HCT116 (cell line): ENCODE measurements around the gene PLA2G7. TPM values are rescaled to one million over a fixed set of nuclear protein-coding genes. Genes with fewer than 3 reads are reported as not detected.
"Not testable (repeated sequence)": the region's sequence is repeated elsewhere in the genome, so short reads cannot be mapped to it uniquely, and the experiment has no call there.

Source experiments
- ATAC-seq: fragments of 200-7000 bp; cut with Tn5 transposase; 2 replicates; pipeline ENCODE4 v1.9.1; 2020; ENCODE audit warnings: mild to moderate bottlenecking, moderate library complexity
- BruUV-seq: library from RNA; stranded (reverse); fragments of 400-500 nt; replicated peaks from 2 replicates; lab custom pipeline; 2021; lab: Mats Ljungman, UMichigan
- CTCF ChIA-PET: fragments of 300-600 bp; sonication (Branson Sonifier 250); formaldehyde crosslinking; loops from one replicate; lab custom pipeline; 2021; ENCODE audit warnings: antibody characterized with exemption; lab: Charles Lee
- POLR2A ChIA-PET: fragments of 300-600, 350-600 bp; sonication (Branson Sonifier 250); formaldehyde crosslinking; loops from one replicate; lab custom pipeline; 2021; ENCODE audit warnings: antibody characterized with exemption; lab: Charles Lee
- RAD21 ChIA-PET, 2 experiments: fragments of 300-600 bp; sonication (Branson Sonifier 250); formaldehyde crosslinking; loops; one replicate each; lab custom pipeline; 2023; ENCODE audit warnings: low total read pairs in 2 of 2; ENCODE audit not compliant: uncharacterized antibody in 2 of 2, unreplicated experiment in 2 of 2, low non-redundant PET in 1 of 2; lab: Charles Lee
- DNase-seq: peaks from one replicate; pipeline ENCODE4 v3.0.0-alpha.2; 2010; ENCODE audit warnings: low read depth, low spot score
- H2AFZ ChIP-seq: fragments of 200-600 bp; shearing (Covaris generic), sonication (generic); 2 replicates; pipeline ENCODE4 v1.6.1; 2017; ENCODE audit warnings: low read depth, mixed run types, mixed read lengths, antibody characterized with exemption, low read length; ENCODE audit not compliant: poor library complexity, severe bottlenecking
- H3K27ac ChIP-seq: 2 replicates; pipeline ENCODE4 v1.5.1; 2012; ENCODE audit warnings: low read depth, low read length
- H3K27me3 ChIP-seq: fragments of 200-600 bp; sonication (generic); 2 replicates; pipeline ENCODE4 v1.6.1; 2016; ENCODE audit warnings: mixed run types, low read length, mixed read lengths; ENCODE audit not compliant: insufficient read depth
- H3K36me3 ChIP-seq, 2 experiments: fragments of 200-500 bp in 1 of 2; fragments of 200-600 bp in 1 of 2; sonication (Bioruptor generic) in 1 of 2; sonication (generic) in 1 of 2; 2 replicates each; pipeline versions ENCODE4 v1.5.1 to v1.6.1; 2014 to 2016; ENCODE audit warnings: low read length in 2 of 2, inconsistent platforms in 1 of 2, mixed read lengths in 1 of 2, mixed run types in 1 of 2; ENCODE audit not compliant: insufficient read depth in 2 of 2, control insufficient read depth in 1 of 2
- H3K4me1 ChIP-seq, 2 experiments: fragments of 200-600 bp in 1 of 2; sonication (generic) in 1 of 2; 2 replicates each; pipeline versions ENCODE4 v1.5.1 to v1.6.1; 2012 to 2017; ENCODE audit warnings: low read length in 2 of 2, inconsistent platforms in 1 of 2, mild to moderate bottlenecking in 1 of 2, mixed read lengths in 1 of 2, mixed run types in 1 of 2, moderate library complexity in 1 of 2; ENCODE audit not compliant: insufficient read depth in 2 of 2, control insufficient read depth in 1 of 2
- H3K4me2 ChIP-seq: fragments of 200-600 bp; sonication (generic); 2 replicates; pipeline ENCODE4 v1.6.1; 2017; ENCODE audit warnings: mixed run types, low read length, mixed read lengths
- H3K4me3 ChIP-seq, 2 experiments: fragments of 200-600 bp in 1 of 2; sonication (generic) in 1 of 2; replicated peaks in 1 of 2; 2 replicates each; pipeline ENCODE4 v1.5.1; 2011 to 2016; ENCODE audit warnings: low read length in 2 of 2, control low read depth in 1 of 2, low read depth in 1 of 2, mild to moderate bottlenecking in 1 of 2, mixed read lengths in 1 of 2, mixed run types in 1 of 2
- H3K79me2 ChIP-seq: fragments of 200-600 bp; sonication (generic); 2 replicates; pipeline ENCODE4 v1.6.1; 2017; ENCODE audit warnings: mild to moderate bottlenecking, mixed run types, low read length, moderate library complexity, mixed read lengths; ENCODE audit not compliant: insufficient read depth
- H3K9ac ChIP-seq: fragments of 200-600 bp; sonication (generic); 2 replicates; pipeline ENCODE4 v1.6.1; 2016; ENCODE audit warnings: low read length, mixed read lengths
- H3K9me2 ChIP-seq: fragments of 200-600 bp; sonication (generic), shearing (Covaris generic); 2 replicates; pipeline ENCODE4 v1.6.1; 2017; ENCODE audit warnings: mixed run types, mild to moderate bottlenecking, moderate library complexity; ENCODE audit not compliant: insufficient read depth
- H3K9me3 ChIP-seq, 2 experiments: fragments of 200-500 bp in 1 of 2; fragments of 200-600 bp in 1 of 2; sonication (Bioruptor generic) in 1 of 2; sonication (generic) in 1 of 2; 2 replicates each; pipeline ENCODE4 v1.6.1; 2014 to 2017; ENCODE audit warnings: low read length in 2 of 2, mixed read lengths in 2 of 2, inconsistent platforms in 1 of 2, low read depth in 1 of 2, mild to moderate bottlenecking in 1 of 2, mixed run types in 1 of 2, moderate library complexity in 1 of 2; ENCODE audit not compliant: control insufficient read depth in 1 of 2, insufficient read depth in 1 of 2
- H4K20me1 ChIP-seq: fragments of 200-600 bp; sonication (generic), shearing (Covaris generic); 2 replicates; pipeline ENCODE4 v1.6.1; 2017; ENCODE audit warnings: mixed run types, mild to moderate bottlenecking, moderate library complexity; ENCODE audit not compliant: insufficient read depth
- CEBPB ChIP-seq: IDR thresholded peaks from 2 replicates; pipeline ENCODE4 v1.6.1; 2012; ENCODE audit warnings: low read depth
- EGR1 ChIP-seq: IDR thresholded peaks from 2 replicates; pipeline ENCODE4 v1.6.1; 2012; ENCODE audit warnings: low read depth
- ELF1 ChIP-seq: IDR thresholded peaks from 2 replicates; pipeline ENCODE4 v1.6.1; 2012; ENCODE audit warnings: low read depth, borderline replicate concordance
- JUND ChIP-seq: IDR thresholded peaks from 2 replicates; pipeline ENCODE4 v1.6.1; 2012
- SRF ChIP-seq: IDR thresholded peaks from 2 replicates; pipeline ENCODE4 v1.6.1; 2012; ENCODE audit warnings: low read depth
- TCF7L2 ChIP-seq: IDR thresholded peaks from 2 replicates; pipeline ENCODE4 v1.7.0; 2011; ENCODE audit warnings: borderline replicate concordance, inconsistent platforms; ENCODE audit not compliant: insufficient read depth, insufficient read length; ENCODE audit errors: extremely low read depth
- YY1 ChIP-seq: IDR thresholded peaks from 2 replicates; pipeline ENCODE4 v1.6.1; 2011; ENCODE audit warnings: low read length, low read depth, moderate library complexity, mild to moderate bottlenecking; ENCODE audit not compliant: insufficient replicate concordance; ENCODE audit errors: extremely low read depth
- ZNF274 ChIP-seq: fragments of 200-500 bp; sonication (Bioruptor generic); IDR thresholded peaks from 2 replicates; pipeline ENCODE4 v1.6.1; 2014; ENCODE audit warnings: mild to moderate bottlenecking, low read depth, low read length, inconsistent platforms
- intact Hi-C: fragments of 100-400 bp; cut with micrococcal nuclease; formaldehyde crosslinking; loops from 2 replicates; pipeline ENCODE4 v1.10.0; 2022
- total RNA-seq: library from RNA; stranded (reverse); gene quantifications from one replicate; pipeline ENCODE4 v1.2.1, GENCODE V29; 2021; ENCODE audit not compliant: unreplicated experiment
- TF ChIP-seq, protein P1 (sequence below): IDR thresholded peaks from 2 replicates; pipeline ENCODE4 v1.6.1; 2012; ENCODE audit warnings: low read depth
- TF ChIP-seq, protein P2 (sequence below), 3 experiments: fragments of 200-600 bp in 1 of 3; sonication (generic) in 1 of 3; IDR thresholded peaks in 2 of 3; conservative IDR thresholded peaks in 1 of 3; 2 replicates each; pipeline ENCODE4 v1.5.1; 2012 to 2017; ENCODE audit warnings: low read depth in 2 of 3, low read length in 2 of 3, antibody characterized with exemption in 1 of 3, borderline replicate concordance in 1 of 3, control low read depth in 1 of 3, mild to moderate bottlenecking in 1 of 3, mixed read lengths in 1 of 3, mixed run types in 1 of 3, moderate library complexity in 1 of 3; ENCODE audit not compliant: insufficient read depth in 1 of 3
- TF ChIP-seq, protein P3 (sequence below): IDR thresholded peaks from 2 replicates; pipeline ENCODE4 v1.6.1; 2012

PLA2G7 gene
- total RNA-seq, 1 experiment from 2014 or later: 2.8 TPM

DNA sequence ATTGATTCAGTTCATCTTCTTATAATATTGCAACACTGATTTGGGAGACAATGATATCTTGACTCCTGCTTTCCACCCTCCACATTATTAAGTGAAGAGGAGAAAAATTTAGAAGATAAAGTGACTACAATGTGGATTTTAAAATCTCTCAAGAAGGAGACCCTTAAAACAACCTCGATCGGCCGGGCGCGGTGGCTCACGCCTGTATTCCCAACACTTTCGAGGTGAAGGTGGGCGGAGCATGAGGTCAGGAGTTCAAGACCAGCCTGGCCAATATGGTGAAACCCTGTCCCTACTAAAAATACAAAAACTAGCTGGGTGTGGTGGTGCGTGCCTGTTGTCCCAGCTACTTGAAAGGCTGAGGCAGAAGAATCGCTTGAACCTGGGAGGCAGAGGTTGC is 29.1 kb upstream of the PLA2G7 start:
- BruUV-seq, H3K4me1 ChIP-seq, H3K9me3 ChIP-seq, H3K79me2 ChIP-seq, H4K20me1 ChIP-seq, intact Hi-C loops, H3K4me3 ChIP-seq, H3K27me3 ChIP-seq, RAD21 ChIA-PET, H3K9ac ChIP-seq, H3K9me2 ChIP-seq, CTCF ChIA-PET, H3K27ac ChIP-seq, H3K4me2 ChIP-seq, POLR2A ChIA-PET, H3K36me3 ChIP-seq, DNase-seq, ATAC-seq, H2AFZ ChIP-seq: not testable (repeated sequence)

DNA sequence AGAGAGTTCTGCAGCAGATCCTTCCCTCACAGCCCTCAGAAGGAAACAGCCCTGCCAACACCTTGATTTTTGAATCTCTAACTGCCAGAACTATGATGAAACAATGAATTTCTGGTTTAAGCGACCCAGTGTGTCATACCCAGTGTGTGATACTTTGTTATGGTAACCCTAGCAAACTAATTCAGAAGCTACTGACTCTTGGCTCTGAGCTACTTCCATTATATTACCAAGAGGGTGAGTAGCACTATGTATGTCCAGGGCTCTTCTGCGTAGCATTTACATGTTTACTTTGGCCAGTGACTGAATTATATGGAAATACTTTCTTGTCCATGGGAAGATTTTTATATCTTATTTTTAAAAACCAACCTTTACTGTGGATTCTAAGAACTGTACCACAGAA is 28.3 kb upstream of the PLA2G7 start:
- TF ChIP-seq, protein P1, sequence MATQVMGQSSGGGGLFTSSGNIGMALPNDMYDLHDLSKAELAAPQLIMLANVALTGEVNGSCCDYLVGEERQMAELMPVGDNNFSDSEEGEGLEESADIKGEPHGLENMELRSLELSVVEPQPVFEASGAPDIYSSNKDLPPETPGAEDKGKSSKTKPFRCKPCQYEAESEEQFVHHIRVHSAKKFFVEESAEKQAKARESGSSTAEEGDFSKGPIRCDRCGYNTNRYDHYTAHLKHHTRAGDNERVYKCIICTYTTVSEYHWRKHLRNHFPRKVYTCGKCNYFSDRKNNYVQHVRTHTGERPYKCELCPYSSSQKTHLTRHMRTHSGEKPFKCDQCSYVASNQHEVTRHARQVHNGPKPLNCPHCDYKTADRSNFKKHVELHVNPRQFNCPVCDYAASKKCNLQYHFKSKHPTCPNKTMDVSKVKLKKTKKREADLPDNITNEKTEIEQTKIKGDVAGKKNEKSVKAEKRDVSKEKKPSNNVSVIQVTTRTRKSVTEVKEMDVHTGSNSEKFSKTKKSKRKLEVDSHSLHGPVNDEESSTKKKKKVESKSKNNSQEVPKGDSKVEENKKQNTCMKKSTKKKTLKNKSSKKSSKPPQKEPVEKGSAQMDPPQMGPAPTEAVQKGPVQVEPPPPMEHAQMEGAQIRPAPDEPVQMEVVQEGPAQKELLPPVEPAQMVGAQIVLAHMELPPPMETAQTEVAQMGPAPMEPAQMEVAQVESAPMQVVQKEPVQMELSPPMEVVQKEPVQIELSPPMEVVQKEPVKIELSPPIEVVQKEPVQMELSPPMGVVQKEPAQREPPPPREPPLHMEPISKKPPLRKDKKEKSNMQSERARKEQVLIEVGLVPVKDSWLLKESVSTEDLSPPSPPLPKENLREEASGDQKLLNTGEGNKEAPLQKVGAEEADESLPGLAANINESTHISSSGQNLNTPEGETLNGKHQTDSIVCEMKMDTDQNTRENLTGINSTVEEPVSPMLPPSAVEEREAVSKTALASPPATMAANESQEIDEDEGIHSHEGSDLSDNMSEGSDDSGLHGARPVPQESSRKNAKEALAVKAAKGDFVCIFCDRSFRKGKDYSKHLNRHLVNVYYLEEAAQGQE: no peak
- TF ChIP-seq YY1 (no peak), EGR1 (no peak), ZNF274 (no peak), ELF1 (no peak), CEBPB (no peak), TCF7L2 (no peak), SRF (no peak), JUND (no peak)
- TF ChIP-seq, protein P2, sequence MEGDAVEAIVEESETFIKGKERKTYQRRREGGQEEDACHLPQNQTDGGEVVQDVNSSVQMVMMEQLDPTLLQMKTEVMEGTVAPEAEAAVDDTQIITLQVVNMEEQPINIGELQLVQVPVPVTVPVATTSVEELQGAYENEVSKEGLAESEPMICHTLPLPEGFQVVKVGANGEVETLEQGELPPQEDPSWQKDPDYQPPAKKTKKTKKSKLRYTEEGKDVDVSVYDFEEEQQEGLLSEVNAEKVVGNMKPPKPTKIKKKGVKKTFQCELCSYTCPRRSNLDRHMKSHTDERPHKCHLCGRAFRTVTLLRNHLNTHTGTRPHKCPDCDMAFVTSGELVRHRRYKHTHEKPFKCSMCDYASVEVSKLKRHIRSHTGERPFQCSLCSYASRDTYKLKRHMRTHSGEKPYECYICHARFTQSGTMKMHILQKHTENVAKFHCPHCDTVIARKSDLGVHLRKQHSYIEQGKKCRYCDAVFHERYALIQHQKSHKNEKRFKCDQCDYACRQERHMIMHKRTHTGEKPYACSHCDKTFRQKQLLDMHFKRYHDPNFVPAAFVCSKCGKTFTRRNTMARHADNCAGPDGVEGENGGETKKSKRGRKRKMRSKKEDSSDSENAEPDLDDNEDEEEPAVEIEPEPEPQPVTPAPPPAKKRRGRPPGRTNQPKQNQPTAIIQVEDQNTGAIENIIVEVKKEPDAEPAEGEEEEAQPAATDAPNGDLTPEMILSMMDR (IDR thresholded peaks at IDR 0.05 in 2 of 3, conservative IDR thresholded peaks at IDR 0.05 in 1 of 3; ENCODE audit: borderline replicate concordance in 1 of 3, insufficient read depth in 1 of 3, low read depth in 2 of 3, low read length in 2 of 3): no peak
- TF ChIP-seq, protein P3, sequence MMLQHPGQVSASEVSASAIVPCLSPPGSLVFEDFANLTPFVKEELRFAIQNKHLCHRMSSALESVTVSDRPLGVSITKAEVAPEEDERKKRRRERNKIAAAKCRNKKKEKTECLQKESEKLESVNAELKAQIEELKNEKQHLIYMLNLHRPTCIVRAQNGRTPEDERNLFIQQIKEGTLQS: no peak
- no peaks in the 10 kb centered on the region for H3K27me3 ChIP-seq
- no peaks in the 10 kb centered on the region for H3K4me1 ChIP-seq
- no peaks in the 10 kb centered on the region for H3K9me3 ChIP-seq
- ChIA-PET POLR2A (no interaction called here), CTCF (no interaction called here), RAD21 (no interaction called here)
- H3K9me2 ChIP-seq: no peaks in the 10 kb centered on the region
- no peak overlapping the region for H3K4me2 ChIP-seq
- no peaks in the 10 kb centered on the region for H3K36me3 ChIP-seq
- H3K27ac ChIP-seq: no peak overlapping the region
- ATAC-seq (no peak), DNase-seq (no peak)
- H3K4me3 ChIP-seq: no peak overlapping the region
- H3K9ac ChIP-seq: no peak overlapping the region
- no peaks in the 10 kb centered on the region for H4K20me1 ChIP-seq
- no TSS peak for BruUV-seq
- H3K79me2 ChIP-seq: no peaks in the 10 kb centered on the region
- H2AFZ ChIP-seq: no peak overlapping the region
- intact Hi-C loops: no loop called here
